Measurements from ENCODE around the gene LVRN. TPM values are rescaled to one million over a fixed set of nuclear protein-coding genes. Genes with fewer than 3 reads are reported as not detected.

LVRN gene
- total RNA-seq, 1 experiment from 2014 or later = 1.9 TPM

GRCh38 chr5:115941051-115941675, 21.1 kb upstream of the LVRN start:
- no peaks in the 10 kb centered on the region for H3K9me2 ChIP-seq (ENCODE audit: insufficient read depth)
- H3K9me3 ChIP-seq (ENCODE audit: control insufficient read depth in 1 of 2, insufficient read depth in 1 of 2, low read depth in 1 of 2, low read length in 2 of 2) = no peaks in the 10 kb centered on the region
- H3K79me2 ChIP-seq (ENCODE audit: insufficient read depth, low read length) = no peaks in the 10 kb centered on the region
- H4K20me1 ChIP-seq (ENCODE audit: insufficient read depth) = no peaks in the 10 kb centered on the region
- DNase-seq (ENCODE audit: low read depth, low spot score) (peak; percentile 42), ATAC-seq (peak; percentile 67)
- POLR2A ChIA-PET = interaction anchor here (1.3 kb wide), 1 partner anchor 91 kb away, joined by 3 read pairs; no protein-coding TSS in a partner anchor
- peaks cover 14 to 39% of the 10 kb centered on the region in 2 experiments; a peak in 3 of 4 replicates for H3K4me1 ChIP-seq (ENCODE audit: control insufficient read depth in 1 of 2, insufficient read depth in 2 of 2, low read length in 2 of 2)
- RAD21 ChIA-PET (ENCODE audit: low non-redundant PET in 1 of 2, low total read pairs in 2 of 2, uncharacterized antibody in 2 of 2, unreplicated experiment in 2 of 2) = no interaction called here
- TSS peak; percentile 71 for BruUV-seq (replicated peaks)
- no peak overlapping the region for H2AFZ ChIP-seq (ENCODE audit: low read depth, low read length, poor library complexity, severe bottlenecking)
- intact Hi-C loops (cut with micrococcal nuclease) = no loop called here
- no peak overlapping the region for H3K4me3 ChIP-seq (replicated peaks in 1 of 2; ENCODE audit: low read depth in 1 of 2, low read length in 2 of 2)
- no peaks in the 10 kb centered on the region for H3K27me3 ChIP-seq (ENCODE audit: insufficient read depth, low read length)
- H3K4me2 ChIP-seq (ENCODE audit: low read length) = peak overlapping the region; percentile 26
- TF ChIP-seq CTCF (IDR thresholded peaks at IDR 0.05 in 2 of 3, conservative IDR thresholded peaks at IDR 0.05 in 1 of 3; ENCODE audit: borderline replicate concordance in 1 of 3, insufficient read depth in 1 of 3, low read depth in 2 of 3, low read length in 2 of 3) (no peak), POLR2A (IDR thresholded peaks at IDR 0.05; ENCODE audit: borderline replicate concordance, extremely low read depth, insufficient read depth, insufficient read length) (no peak), SIN3A (IDR thresholded peaks at IDR 0.05; ENCODE audit: low read depth) (no peak)
- TF ChIP-seq, protein P1, sequence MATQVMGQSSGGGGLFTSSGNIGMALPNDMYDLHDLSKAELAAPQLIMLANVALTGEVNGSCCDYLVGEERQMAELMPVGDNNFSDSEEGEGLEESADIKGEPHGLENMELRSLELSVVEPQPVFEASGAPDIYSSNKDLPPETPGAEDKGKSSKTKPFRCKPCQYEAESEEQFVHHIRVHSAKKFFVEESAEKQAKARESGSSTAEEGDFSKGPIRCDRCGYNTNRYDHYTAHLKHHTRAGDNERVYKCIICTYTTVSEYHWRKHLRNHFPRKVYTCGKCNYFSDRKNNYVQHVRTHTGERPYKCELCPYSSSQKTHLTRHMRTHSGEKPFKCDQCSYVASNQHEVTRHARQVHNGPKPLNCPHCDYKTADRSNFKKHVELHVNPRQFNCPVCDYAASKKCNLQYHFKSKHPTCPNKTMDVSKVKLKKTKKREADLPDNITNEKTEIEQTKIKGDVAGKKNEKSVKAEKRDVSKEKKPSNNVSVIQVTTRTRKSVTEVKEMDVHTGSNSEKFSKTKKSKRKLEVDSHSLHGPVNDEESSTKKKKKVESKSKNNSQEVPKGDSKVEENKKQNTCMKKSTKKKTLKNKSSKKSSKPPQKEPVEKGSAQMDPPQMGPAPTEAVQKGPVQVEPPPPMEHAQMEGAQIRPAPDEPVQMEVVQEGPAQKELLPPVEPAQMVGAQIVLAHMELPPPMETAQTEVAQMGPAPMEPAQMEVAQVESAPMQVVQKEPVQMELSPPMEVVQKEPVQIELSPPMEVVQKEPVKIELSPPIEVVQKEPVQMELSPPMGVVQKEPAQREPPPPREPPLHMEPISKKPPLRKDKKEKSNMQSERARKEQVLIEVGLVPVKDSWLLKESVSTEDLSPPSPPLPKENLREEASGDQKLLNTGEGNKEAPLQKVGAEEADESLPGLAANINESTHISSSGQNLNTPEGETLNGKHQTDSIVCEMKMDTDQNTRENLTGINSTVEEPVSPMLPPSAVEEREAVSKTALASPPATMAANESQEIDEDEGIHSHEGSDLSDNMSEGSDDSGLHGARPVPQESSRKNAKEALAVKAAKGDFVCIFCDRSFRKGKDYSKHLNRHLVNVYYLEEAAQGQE (IDR thresholded peaks at IDR 0.05; ENCODE audit: low read depth) = no peak
- CTCF ChIA-PET = no interaction called here
- H3K27ac ChIP-seq (ENCODE audit: low read depth, low read length) = peak overlapping the region; percentile 29; the same call in 1 of the 2 replicates
- 0 out of 4 replicates have a peak, but pooled peaks cover 0 to 4% of the 10 kb centered on the region in 2 experiments for H3K36me3 ChIP-seq (ENCODE audit: control insufficient read depth in 1 of 2, insufficient read depth in 2 of 2, low read length in 2 of 2)
- 0 out of 2 replicates have a peak overlapping the region, but pooled peaks have one; percentile 27 for H3K9ac ChIP-seq (ENCODE audit: low read length)

Measured in HCT116 (cell line).